Activated CD4-positive, alpha-beta T cell treated with anti-CD3 and anti-CD28 coated beads, Interleukin-2, amount 50 U/mL, for 1 hour (primary cell): ENCODE measurements around the gene PRKRIP1.
"Not testable (repeated sequence)": the region's sequence is repeated elsewhere in the genome, so short reads cannot be mapped to it uniquely, and the experiment has no call there.

Experiments
- DNase-seq: peaks from one replicate; pipeline ENCODE4 v3.0.0-alpha.2; 2020

Gene PRKRIP1

GRCh38 chr7:102460467-102460866 is 64.3 kb downstream of the PRKRIP1 start:
- DNase-seq = no peak

- DNase-seq = peak; percentile 9
These were observed 67.8 kb downstream of the PRKRIP1 start for GRCh38 chr7:102463841-102464576.

- peak; percentile 92 for DNase-seq
These were observed 68.6 kb downstream of the PRKRIP1 start, which contains the start of the genes ALKBH4 and LRWD1 for GRCh38 chr7:102464577-102465280. ALKBH4 (minus strand) TSS chr7:102464863; CDS start chr7:102464836, 27 bp downstream. LRWD1 (plus strand) TSS chr7:102464984; CDS start chr7:102465081, 97 bp downstream.

- no peak for DNase-seq
These were observed 69.9 kb downstream of the PRKRIP1 start for GRCh38 chr7:102466097-102466496.

- DNase-seq = no peak
These were observed 71.7 kb downstream of the PRKRIP1 start for GRCh38 chr7:102467581-102468477.

GRCh38 chr7:102468478-102469350 is 72.6 kb downstream of the PRKRIP1 start:
- DNase-seq = no peak

- DNase-seq = no peak
These were observed 73.3 kb downstream of the PRKRIP1 start for GRCh38 chr7:102469351-102469971.

GRCh38 chr7:102469972-102470825 is 74.0 kb downstream of the PRKRIP1 start:
- no peak for DNase-seq

- DNase-seq = no peak
These were observed 75.6 kb downstream of the PRKRIP1 start for GRCh38 chr7:102471791-102472125.

GRCh38 chr7:102472126-102473041 is 76.2 kb downstream of the PRKRIP1 start:
- DNase-seq = no peak

GRCh38 chr7:102473271-102473991 is 77.3 kb downstream of the PRKRIP1 start:
- DNase-seq = no peak

GRCh38 chr7:102474116-102474515 is 78.0 kb downstream of the PRKRIP1 start:
- not testable (repeated sequence) for DNase-seq

GRCh38 chr7:102474736-102475435 is 78.7 kb downstream of the PRKRIP1 start:
- DNase-seq = not testable (repeated sequence)
